CD4-positive, alpha-beta T cell treated with Interleukin-15 for 4 hours (primary cell): ENCODE results near the gene SMIM3.
"Not testable (repeated sequence)": the region's sequence is repeated elsewhere in the genome, so short reads cannot be mapped to it uniquely, and the experiment has no call there.

Experiments
- DNase-seq: peaks from one replicate; pipeline ENCODE4 v3.0.0-alpha.2; 2020; ENCODE audit warnings: low spot score

Gene SMIM3

GRCh38 chr5:150793423-150793888, 14.9 kb downstream of the SMIM3 start:
- not testable (repeated sequence) for DNase-seq

- DNase-seq, result no peak
Measured at GRCh38 chr5:150794927-150795326, 16.4 kb downstream of the SMIM3 start.

- no peak for DNase-seq
Measured at GRCh38 chr5:150797384-150797783, 18.8 kb downstream of the SMIM3 start.

GRCh38 chr5:150801117-150801927, 22.8 kb downstream of the SMIM3 start:
- DNase-seq, result peak; percentile 59

GRCh38 chr5:150804388-150804787, 25.8 kb downstream of the SMIM3 start:
- no peak for DNase-seq

GRCh38 chr5:150809363-150809762, 30.8 kb downstream of the SMIM3 start:
- DNase-seq, result no peak

GRCh38 chr5:150815010-150815409, 36.5 kb downstream of the SMIM3 start:
- no peak for DNase-seq

- DNase-seq, result no peak
Measured at GRCh38 chr5:150816946-150817345, 38.4 kb downstream of the SMIM3 start.

GRCh38 chr5:150829744-150830143, 51.2 kb downstream of the SMIM3 start:
- DNase-seq, result no peak

GRCh38 chr5:150831821-150832220, 53.3 kb downstream of the SMIM3 start:
- not testable (repeated sequence) for DNase-seq

GRCh38 chr5:150836064-150836463, 57.5 kb downstream of the SMIM3 start:
- DNase-seq, result no peak

GRCh38 chr5:150836703-150837102, 58.1 kb downstream of the SMIM3 start:
- no peak for DNase-seq

GRCh38 chr5:150845185-150845859, 66.8 kb downstream of the SMIM3 start:
- not testable (repeated sequence) for DNase-seq

GRCh38 chr5:150846308-150846653, 67.7 kb downstream of the SMIM3 start, which contains the start of gene IRGM:
TSS of gene IRGM (plus strand) at chr5:150846521. CDS start at chr5:150848124, 1,603 bp downstream.
- DNase-seq, result peak; percentile 28
